Measurements from ENCODE around the gene NLRC5. TPM values are rescaled to one million over a fixed set of nuclear protein-coding genes. Genes with fewer than 3 reads are reported as not detected.

The NLRC5 gene
- total and polyA plus RNA-seq, 9 of the 15 experiments (the other 6 are each of a cell fraction or from before 2014, with no cell fraction given), result 0.59 to 0.71 TPM; not detected in 7

DNA sequence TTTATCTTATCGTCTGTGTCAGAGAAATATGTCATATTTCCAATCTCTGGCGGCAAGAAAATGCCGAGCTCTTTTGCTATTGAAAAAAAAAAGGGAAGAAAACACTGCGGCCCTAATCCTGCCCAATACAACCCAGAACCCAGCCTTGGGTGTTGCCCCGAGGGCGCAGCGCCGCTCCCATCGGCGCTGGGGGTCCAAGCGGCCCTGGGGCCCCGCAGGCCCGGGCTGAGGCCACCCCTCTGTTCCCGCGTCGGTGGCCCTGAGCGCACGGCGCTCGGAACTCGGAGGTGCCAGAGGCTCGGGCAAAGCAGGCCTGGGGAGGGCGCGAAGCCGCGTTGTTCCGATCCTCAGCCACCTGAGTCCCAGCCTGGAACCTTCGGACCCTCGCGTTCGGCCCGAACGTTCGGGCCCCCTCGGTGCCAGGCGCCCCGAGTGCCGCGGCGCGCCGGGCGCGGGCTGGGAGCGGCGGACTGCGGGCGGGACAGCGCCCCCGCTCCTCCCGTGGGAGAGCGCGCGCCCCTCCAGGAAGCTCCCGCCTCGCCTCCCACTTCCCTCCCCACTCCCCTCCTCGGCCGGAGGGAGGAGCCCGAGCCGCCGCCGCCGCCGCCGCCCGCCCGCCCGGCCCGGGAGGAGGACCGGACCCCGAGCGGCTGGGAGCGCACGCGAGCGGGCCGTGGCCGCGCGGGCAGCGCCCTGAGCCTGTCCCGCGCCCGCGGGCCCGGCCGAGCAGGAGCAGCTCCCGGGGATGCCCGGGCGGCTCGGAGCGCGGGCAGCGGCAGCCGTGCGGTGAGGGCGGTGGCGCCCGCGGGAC lies 102.8 kb downstream of the NLRC5 start, which contains the start of gene CPNE2 (continued):
- no peak for TF ChIP-seq CBX8 (IDR thresholded peaks at IDR 0.05; ENCODE audit: borderline replicate concordance, extremely low read depth, low read depth, low read length, poor library complexity, severe bottlenecking)
- TF ChIP-seq JUN (IDR thresholded peaks at IDR 0.05; ENCODE audit: borderline replicate concordance, low read depth, low read length), result peak; percentile 2; the same call in 1 of the 2 replicates
- TF ChIP-seq JUN (CRISPR knock-in tag; IDR thresholded peaks at IDR 0.05; ENCODE audit: borderline replicate concordance), result no peak
- no peak for TF ChIP-seq FUS (optimal IDR thresholded peaks at IDR 0.05; ENCODE audit: low read depth, low read length)
- TF ChIP-seq ZFX (CRISPR knock-in tag; IDR thresholded peaks at IDR 0.05), result peak; percentile 47
- 0 out of 2 replicates have a peak, but pooled peaks have one; percentile 47 for TF ChIP-seq ZNF12 (CRISPR knock-in tag; IDR thresholded peaks at IDR 0.05)
- TF ChIP-seq ZNF347 (CRISPR knock-in tag; IDR thresholded peaks at IDR 0.05; ENCODE audit: low read depth), result no peak

DNA sequence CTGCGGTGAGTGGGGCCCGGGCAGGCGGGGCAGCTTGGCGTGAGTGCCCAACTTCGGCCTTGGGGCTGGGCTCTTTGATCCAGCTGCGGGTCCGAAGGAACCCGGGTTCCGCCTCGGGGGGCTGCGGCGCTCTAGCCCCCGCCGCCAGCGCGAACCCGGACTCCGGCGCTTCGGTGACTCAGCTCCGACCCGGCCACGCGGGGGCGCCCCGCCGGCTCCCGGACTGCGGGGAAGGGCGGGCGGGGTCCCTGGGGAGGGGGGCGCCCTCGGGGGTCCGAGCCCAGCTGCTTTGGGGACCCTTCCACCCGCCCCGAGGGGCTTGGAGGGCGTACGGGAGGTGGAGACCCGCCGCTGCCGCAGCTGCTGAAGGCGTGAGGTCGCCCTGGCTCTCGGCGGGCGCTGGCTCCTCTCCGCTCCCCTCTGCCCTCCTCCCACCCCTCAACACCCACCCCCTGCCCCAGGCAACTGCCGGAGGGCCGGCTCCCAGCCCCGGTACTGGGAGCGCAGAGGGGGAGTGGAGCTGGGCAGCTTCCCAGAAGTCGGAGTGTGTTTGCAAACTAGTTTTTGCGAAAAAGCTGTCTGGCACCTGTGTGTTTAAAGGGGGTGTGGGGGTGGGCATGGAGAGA lies 103.5 kb downstream of the NLRC5 start:
- 2% methylated on average over 20 of the region's 53 CpGs for WGBS (ENCODE audit: insufficient coverage, low coverage, missing lambda C conversion rate)
- Histone ChIP-seq H3K27me3 (ENCODE audit: control insufficient read depth in 2 of 2, insufficient read depth in 2 of 2, low read length in 2 of 2) (peaks cover 0 to 4% of the 10 kb centered on the region in 2 experiments; a peak in 2 of 5 replicates), H2AFZ (ENCODE audit: low read depth, low read length) (peak overlapping the region; percentile 91), H3K4me2 (ENCODE audit: insufficient read depth, low read length) (peak overlapping the region; percentile 76), H3K9me1 (ENCODE audit: control insufficient read depth, insufficient read depth, low read length) (no peaks in the 10 kb centered on the region), H3K4me1 (replicated peaks in 1 of 2; ENCODE audit: control insufficient read depth in 2 of 2, insufficient read depth in 2 of 2, low read length in 2 of 2) (peaks cover 11 to 28% of the 10 kb centered on the region in 2 experiments; a peak in 4 of 5 replicates), H3K27ac (ENCODE audit: extremely low read depth, low read depth, low read length) (peak overlapping the region; percentile 71), H3K36me3 (ENCODE audit: control insufficient read depth, insufficient read depth, low read length) (no peaks in the 10 kb centered on the region), H3K9me3 (replicated peaks; ENCODE audit: control insufficient read depth, insufficient read depth, low read depth, low read length) (no peaks in the 10 kb centered on the region), H3K79me2 (ENCODE audit: control insufficient read depth, insufficient read depth, low read length) (no peaks in the 10 kb centered on the region), H3K4me3 (peak overlapping the region; percentile 84), H4K20me1 (replicated peaks; ENCODE audit: control insufficient read depth, insufficient read depth, low read length) (peaks cover 10% of the 10 kb centered on the region; the same call in 1 of the 2 replicates), H3K9ac (ENCODE audit: insufficient read depth in 1 of 2, low read depth in 2 of 2, low read length in 2 of 2) (peak overlapping the region; percentile 69 to 97; a peak in 3 of 4 replicates)
- in situ Hi-C loops (cut with MboI) (no loop called here), intact Hi-C loops (cut with micrococcal nuclease) (no loop called here)
- peak; percentile 59 to 83 (median 76) for DNase-seq (ENCODE audit: extremely low read depth in 1 of 4, low spot score in 3 of 4)
- BruUV-seq (replicated peaks), result no TSS peak
- ATAC-seq, result peak; percentile 84
- FAIRE-seq, result peak; percentile 42
- CTCF ChIA-PET (ENCODE audit: low intra/inter-chr PET ratio), result interaction anchor here (1.3 kb wide), 1 partner anchor 75 kb away, joined by 4 read pairs; no protein-coding TSS in a partner anchor
- POLR2A ChIA-PET, result interaction anchor here (0.6 to 1.5 kb wide), 5 partner anchors 11 to 120 kb away, joined by 3 to 7 read pairs (median 4); no protein-coding TSS in a partner anchor
- no peak for TF ChIP-seq ZNF124 (CRISPR knock-in tag; IDR thresholded peaks at IDR 0.05)
- TF ChIP-seq RFX1 (IDR thresholded peaks at IDR 0.05), result no peak
- peak; percentile 53; the same call in 1 of the 2 replicates for TF ChIP-seq NFE2 (IDR thresholded peaks at IDR 0.05; ENCODE audit: low read depth)
- TF ChIP-seq FOSL1 (tag; conservative IDR thresholded peaks at IDR 0.05), result peak; percentile 86
- no peak for TF ChIP-seq CBX5 (IDR thresholded peaks at IDR 0.05; ENCODE audit: borderline replicate concordance, low read depth)
- no peak for TF ChIP-seq TARDBP (IDR thresholded peaks at IDR 0.05)
- TF ChIP-seq ZNF146 (CRISPR knock-in tag; IDR thresholded peaks at IDR 0.05; ENCODE audit: unreplicated experiment), result no peak
- TF ChIP-seq, protein P1, sequence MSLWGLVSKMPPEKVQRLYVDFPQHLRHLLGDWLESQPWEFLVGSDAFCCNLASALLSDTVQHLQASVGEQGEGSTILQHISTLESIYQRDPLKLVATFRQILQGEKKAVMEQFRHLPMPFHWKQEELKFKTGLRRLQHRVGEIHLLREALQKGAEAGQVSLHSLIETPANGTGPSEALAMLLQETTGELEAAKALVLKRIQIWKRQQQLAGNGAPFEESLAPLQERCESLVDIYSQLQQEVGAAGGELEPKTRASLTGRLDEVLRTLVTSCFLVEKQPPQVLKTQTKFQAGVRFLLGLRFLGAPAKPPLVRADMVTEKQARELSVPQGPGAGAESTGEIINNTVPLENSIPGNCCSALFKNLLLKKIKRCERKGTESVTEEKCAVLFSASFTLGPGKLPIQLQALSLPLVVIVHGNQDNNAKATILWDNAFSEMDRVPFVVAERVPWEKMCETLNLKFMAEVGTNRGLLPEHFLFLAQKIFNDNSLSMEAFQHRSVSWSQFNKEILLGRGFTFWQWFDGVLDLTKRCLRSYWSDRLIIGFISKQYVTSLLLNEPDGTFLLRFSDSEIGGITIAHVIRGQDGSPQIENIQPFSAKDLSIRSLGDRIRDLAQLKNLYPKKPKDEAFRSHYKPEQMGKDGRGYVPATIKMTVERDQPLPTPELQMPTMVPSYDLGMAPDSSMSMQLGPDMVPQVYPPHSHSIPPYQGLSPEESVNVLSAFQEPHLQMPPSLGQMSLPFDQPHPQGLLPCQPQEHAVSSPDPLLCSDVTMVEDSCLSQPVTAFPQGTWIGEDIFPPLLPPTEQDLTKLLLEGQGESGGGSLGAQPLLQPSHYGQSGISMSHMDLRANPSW (CRISPR knock-in tag; IDR thresholded peaks at IDR 0.05), result no peak
- TF ChIP-seq RBFOX2 (IDR thresholded peaks at IDR 0.05; ENCODE audit: low read depth, low read length), result peak; percentile 21; the same call in 1 of the 2 replicates
- peak in 1 of 2 experiments; percentile 7; a peak in 1 of 4 replicates for TF ChIP-seq RAD21 (CRISPR knock-in tag; conservative IDR thresholded peaks at IDR 0.05 in 1 of 2, IDR thresholded peaks at IDR 0.05 in 1 of 2)
